Measurements from ENCODE around the gene SRSF1.

GRCh38 chr17:57979076-57979475 is 28.0 kb downstream of the SRSF1 start:
- no peak for TF ChIP-seq REST (IDR thresholded peaks at IDR 0.05)
- no peak for TF ChIP-seq CTCF (IDR thresholded peaks at IDR 0.05; ENCODE audit: low read depth, low read length, missing input control)
- no peak for TF ChIP-seq HNF4A (conservative IDR thresholded peaks at IDR 0.05)
- TF ChIP-seq JUND (IDR thresholded peaks at IDR 0.05), result no peak
- TF ChIP-seq, protein P1, sequence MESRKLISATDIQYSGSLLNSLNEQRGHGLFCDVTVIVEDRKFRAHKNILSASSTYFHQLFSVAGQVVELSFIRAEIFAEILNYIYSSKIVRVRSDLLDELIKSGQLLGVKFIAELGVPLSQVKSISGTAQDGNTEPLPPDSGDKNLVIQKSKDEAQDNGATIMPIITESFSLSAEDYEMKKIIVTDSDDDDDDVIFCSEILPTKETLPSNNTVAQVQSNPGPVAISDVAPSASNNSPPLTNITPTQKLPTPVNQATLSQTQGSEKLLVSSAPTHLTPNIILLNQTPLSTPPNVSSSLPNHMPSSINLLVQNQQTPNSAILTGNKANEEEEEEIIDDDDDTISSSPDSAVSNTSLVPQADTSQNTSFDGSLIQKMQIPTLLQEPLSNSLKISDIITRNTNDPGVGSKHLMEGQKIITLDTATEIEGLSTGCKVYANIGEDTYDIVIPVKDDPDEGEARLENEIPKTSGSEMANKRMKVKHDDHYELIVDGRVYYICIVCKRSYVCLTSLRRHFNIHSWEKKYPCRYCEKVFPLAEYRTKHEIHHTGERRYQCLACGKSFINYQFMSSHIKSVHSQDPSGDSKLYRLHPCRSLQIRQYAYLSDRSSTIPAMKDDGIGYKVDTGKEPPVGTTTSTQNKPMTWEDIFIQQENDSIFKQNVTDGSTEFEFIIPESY (IDR thresholded peaks at IDR 0.05), result no peak
- TF ChIP-seq EGR1 (IDR thresholded peaks at IDR 0.05; ENCODE audit: low read depth in 2 of 2), result no peak
- TF ChIP-seq SP1 (IDR thresholded peaks at IDR 0.05), result no peak
- no peak for TF ChIP-seq MAX (IDR thresholded peaks at IDR 0.05)
- no peak for TF ChIP-seq TAF1 (conservative IDR thresholded peaks at IDR 0.05)
- TF ChIP-seq GABPA (IDR thresholded peaks at IDR 0.05 in 1 of 2, conservative IDR thresholded peaks at IDR 0.05 in 1 of 2), result no peak

Data from liver (tissue), 3 donors.